Islet precursor cell (in vitro differentiated cells): ENCODE data around the gene DGCR8.

Source experiments
- DNase-seq: peaks from one replicate; pipeline ENCODE4 v3.0.0-alpha.2; 2018

Gene DGCR8

GRCh38 chr22:20142711-20143621 lies 62.9 kb downstream of the DGCR8 start:
- DNase-seq: no peak

GRCh38 chr22:20143883-20144665 lies 64.0 kb downstream of the DGCR8 start:
- DNase-seq: no peak

DNA sequence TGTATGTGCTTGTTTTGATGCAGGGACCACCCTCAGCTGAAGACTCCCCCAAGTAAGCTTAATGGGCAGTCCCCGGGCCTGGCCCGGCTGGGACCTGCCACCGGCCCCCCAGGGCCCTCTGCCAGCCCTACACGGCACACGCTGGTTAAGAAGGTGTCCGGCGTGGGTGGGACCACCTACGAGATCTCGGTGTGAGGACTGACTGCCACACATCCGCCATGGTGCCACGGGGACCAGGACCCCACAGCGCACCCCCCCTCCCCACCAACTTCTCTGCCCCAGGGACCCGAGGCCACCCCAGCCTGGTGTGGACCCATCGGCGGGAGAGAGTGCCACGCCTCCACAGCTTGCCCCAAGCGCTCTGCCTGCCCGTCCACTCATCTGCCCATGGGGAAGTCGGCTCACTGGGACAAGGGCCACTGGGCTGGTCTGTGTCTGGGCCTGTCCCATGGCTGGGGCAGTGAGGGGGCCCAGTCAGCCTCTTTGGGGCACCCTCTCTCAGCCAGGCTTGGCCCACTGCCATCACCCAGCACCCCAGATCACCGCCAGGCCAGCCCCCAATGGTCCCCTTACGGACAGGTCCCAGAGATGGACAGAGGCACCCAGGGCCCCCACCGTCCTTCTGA lies 65.3 kb downstream of the DGCR8 start:
- no peak for DNase-seq

GRCh38 chr22:20145832-20146223 lies 65.8 kb downstream of the DGCR8 start:
- no peak for DNase-seq

DNA sequence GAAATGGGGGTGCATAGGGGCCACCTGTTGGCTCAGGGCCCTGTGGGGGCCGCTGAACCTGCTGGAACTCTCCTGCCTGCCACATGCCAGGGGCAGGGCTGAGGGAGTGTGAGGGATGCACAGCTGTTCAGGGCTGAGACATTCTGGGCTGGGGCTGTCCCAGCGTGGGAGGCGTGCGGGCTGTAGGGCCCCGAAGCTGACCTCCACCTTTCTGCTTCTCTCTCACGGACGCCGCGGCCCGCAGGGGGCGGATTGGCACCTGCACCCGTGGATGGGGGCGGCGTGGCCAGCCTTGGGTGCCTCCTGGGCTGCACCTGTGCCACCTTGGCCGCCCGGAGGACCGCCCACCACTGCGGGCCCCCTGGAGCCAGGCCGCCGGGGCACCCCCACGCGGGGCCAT lies 66.7 kb downstream of the DGCR8 start:
- no peak for DNase-seq

- no peak for DNase-seq
Observed at GRCh38 chr22:20147237-20147988, 67.4 kb downstream of the DGCR8 start.

DNA sequence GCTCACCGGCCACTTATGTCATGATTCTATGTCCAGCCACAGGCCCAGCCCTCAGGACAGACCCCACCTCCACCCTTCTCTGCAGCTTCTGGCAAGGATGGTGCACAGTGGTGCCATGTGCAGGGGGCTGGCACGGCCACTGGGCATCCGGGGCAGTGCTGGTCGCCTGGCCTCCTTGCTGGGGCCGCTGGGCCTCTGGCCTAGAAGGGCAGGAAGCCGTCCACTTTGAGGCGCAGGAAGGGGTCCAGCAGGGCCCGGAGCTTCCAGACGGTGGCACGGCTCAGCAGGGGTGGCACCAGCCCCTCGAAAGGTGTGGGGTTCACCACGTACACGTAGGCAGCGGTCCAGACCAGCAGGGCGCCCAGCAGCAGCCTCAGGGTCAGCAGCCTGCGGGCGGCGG lies 68.4 kb downstream of the DGCR8 start:
- DNase-seq: no peak

DNA sequence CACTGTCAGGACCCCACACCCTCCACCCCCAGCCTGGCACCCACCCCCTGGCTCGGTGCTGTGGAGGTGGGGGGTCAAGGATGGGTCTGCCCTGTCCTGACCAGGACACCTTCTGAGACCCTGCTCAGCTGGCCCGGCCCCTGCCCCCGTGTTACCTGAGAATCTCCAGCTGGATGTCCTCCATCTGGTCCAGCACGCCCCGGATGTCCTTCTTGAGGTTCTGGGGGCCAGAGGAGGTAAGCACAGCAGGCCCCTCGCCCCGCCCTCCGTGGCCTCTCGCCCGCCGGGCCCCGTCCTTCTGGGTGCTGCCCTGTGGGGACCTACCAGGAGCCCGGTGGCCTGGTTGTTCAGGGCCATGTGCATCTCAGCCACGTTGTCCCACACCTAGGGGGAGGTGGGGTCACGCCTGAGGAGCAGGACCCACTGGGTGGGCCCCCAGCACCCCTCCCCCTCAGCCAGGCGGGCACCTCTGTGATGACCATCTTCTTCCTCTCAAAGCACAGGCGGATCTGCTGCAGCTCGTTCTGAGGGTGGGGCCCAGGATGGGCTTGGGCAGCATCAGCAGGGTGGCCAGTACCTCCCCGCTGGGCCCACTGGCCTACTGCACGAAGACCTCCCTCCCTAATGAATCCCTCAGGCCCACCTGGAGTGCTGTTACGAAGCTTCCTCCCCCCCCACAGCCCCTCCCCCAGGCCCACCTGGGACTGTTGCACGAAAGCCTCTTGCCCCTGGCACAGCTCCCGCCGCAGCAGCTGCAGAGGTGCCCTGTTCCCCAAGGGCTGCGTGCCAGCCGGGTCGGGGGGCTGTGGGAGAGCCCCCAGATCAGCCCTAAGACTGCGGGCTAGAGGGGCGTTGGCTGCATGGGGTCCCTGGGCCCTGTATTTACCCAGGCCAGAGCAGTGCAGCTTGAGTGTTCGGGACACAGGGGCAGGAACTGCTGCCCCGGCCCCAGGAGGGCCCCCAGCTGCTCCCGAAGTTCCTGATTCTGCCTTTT lies 69.5 kb downstream of the DGCR8 start:
- no peak for DNase-seq

- DNase-seq: no peak
Observed at GRCh38 chr22:20150381-20151275, 70.6 kb downstream of the DGCR8 start, which contains the start of gene CCDC188. Gene CCDC188, minus strand, starts transcription at chr22:20151055. Its CDS starts 69 bp downstream, at chr22:20150986.

DNA sequence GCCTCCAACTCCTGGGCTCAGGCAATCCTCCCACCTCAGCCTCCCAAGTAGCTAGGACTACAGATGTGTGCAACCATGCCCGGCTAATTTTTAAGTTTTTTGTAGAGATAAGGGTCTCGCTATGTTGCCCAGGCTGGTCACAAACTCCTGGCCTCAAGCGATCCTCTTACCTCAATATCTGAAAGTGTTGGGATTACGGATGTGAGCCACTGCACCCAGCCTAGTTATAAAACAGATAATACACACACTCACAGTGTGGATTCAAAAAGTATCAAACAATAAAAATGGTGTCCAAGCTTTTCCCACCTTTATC lies 71.2 kb downstream of the DGCR8 start:
- no peak for DNase-seq

DNA sequence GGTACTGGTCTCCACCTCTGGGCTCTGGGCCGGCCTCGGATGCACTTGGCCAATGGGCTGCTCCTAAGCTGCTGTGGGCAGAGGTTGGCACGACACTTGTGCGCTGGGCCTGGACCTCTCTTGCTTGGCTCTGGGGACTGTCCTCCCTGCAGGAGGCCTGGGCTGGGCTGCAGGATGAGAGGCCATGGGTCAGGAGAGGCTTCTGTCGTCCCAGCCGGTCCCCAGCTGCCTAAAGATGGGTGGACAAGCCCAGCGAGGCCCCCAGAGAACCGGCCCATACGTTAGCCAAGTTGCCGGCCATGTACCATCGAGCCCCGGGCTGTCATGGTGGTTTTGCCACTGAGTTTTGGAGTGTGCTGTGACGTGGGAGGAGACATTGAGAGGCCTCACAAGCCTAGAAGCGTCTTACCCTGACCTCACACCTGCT lies 72.4 kb downstream of the DGCR8 start:
- DNase-seq: no peak

GRCh38 chr22:20153945-20154344 lies 73.9 kb downstream of the DGCR8 start:
- no peak for DNase-seq

GRCh38 chr22:20154602-20155187 lies 74.7 kb downstream of the DGCR8 start:
- DNase-seq: no peak

GRCh38 chr22:20155330-20156041 lies 75.4 kb downstream of the DGCR8 start:
- no peak for DNase-seq

DNA sequence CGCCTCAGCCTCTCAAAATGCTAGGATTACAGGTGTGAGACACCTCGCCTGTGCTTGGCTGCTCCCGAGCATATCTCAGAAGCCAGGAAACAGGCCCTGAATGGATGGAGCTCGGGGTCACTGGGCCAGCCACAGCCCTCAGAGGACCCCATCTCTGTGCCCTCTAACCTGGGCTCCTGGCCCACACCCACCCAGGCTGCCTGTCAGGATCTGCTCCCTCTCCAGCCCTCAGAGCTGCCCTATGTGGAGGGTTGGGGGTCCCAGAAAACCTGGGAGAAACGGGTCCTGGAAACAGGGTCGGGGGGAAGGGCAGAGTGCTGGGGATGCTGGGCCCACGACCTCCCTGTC lies 76.0 kb downstream of the DGCR8 start:
- DNase-seq: no peak

DNA sequence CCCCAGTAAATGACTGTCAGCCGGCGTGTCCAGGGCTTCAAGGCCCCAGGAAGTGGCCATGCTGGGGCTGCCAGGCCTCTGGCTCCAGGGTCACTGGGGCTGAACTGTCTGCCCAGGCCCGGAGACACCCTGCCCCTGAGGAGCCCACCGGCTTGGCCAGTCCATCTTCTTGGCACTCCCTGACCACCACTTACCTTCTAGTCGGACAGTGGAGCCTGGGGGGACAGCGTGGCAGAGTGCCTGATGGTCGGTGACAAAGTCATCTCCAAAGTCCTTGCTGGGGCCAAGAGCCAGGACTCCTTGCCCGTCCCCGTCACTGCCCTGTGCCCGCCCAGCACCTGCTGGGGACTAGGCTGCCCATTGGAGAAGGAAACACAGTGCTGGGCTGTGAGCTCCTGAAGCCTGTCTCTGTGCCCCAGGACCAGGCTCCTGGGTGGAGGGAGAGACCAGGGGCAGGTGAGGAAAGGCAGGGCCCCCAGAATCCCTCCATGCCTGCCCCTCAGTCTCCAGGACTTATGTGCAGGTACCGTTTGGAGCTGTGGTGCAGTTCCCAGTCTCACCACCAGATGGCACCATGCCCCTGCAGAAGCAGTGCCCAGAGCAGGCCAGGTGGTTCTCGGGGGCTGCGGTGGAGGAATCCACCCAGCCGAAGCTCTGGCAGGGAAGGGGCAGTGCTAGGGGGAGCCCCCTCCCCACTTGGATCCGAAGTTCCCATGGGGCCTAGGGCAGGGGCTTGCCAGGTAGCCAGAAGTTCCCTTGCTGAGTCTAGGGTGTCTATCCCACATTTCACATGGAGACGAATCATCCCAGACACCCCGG lies 76.8 kb downstream of the DGCR8 start:
- peak; percentile 88 for DNase-seq

DNA sequence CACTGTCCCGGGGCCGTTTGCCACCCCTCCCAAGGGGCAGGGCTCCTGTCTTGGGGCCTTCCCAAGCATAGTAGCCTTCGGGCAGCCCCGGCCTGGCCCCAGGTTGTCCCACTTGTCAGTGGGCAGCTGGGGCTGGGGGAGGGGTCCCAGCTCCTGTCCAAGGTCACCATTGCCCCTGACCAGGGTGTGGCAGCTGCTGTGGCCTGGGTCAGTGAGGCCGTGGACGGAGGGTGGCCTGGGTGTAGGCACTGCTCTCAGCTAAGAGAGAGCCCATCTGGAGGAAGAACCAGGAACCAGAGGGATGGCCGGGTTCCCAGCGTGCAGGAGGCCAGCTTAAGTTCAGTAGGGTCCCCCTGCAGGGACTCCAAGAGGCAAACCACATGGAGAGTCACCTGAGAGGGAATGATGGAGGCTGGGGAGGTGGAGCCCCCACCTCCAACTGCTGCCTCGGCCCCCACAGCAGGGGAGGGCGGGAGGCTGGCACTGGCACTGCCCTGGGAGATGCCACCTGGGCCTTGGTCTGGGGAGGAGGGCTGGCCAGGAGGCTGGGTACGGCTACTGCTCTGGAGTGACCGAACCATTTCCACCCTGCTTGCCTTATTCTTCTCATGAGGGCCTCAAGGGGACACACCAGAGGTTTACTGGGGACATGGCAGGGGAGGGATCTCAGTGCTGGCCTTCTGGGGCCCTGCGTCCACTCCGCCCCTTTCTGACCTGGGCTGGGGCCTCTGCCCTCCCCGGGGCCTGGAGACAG lies 77.6 kb downstream of the DGCR8 start:
- DNase-seq: no peak
